Measurements from ENCODE around the gene AGA.

- no peak for TF ChIP-seq CTCF (IDR thresholded peaks at IDR 0.05)
- TF ChIP-seq EZH2 (IDR thresholded peaks at IDR 0.05; ENCODE audit: borderline replicate concordance, insufficient read depth, low read depth, low read length, poor library complexity, severe bottlenecking): no peak
Observed at GRCh38 chr4:177461606-177462005, 19.4 kb upstream of the AGA start.

Data from B cell (primary cell).